ENCODE data around the gene AMZ1. TPM values are rescaled to one million over a fixed set of nuclear protein-coding genes. Genes with fewer than 3 reads are reported as not detected.
A peak's percentile ranks its signal among the peaks of the same experiment; 100 is the strongest.

The AMZ1 gene
- total RNA-seq, 1 donor from 2014 or later, result not detected

DNA sequence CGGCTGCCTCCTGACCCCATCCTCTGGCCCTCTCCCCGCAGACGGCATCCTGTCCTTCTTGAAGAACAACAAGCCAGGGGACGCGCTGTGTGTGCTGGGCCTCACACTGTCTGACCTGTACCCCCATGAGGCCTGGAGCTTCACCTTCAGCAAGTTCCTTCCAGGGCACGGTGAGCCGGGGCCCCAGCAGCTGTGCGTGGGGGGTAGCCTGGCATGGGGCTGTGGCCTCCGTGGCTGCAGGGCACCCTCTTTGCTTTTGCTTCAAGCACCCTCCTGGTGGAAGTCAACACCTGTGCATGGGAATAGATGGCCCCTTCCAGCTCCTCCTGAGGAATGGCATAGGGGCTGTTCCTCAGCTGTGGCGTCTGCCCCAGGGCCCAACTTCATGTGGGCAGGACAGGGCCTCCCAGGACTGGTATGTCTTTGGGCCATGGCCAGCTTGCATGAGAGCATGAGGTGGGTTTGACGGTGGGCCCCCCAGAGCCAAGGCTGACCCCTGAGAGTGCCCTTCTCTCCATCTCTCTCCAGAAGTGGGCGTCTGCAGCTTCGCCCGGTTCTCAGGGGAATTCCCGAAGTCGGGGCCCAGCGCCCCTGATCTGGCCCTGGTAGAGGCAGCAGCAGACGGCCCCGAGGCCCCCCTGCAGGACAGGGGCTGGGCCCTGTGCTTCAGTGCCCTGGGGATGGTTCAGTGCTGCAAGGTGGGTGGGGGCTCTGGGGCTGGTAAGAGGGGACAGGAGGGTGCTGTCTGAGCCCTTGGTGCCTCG, 20.7 kb downstream of the AMZ1 start:
- Histone ChIP-seq H3K4me3 (no peak overlapping the region), H3K27ac (no peak overlapping the region), H3K27me3 (no peaks in the 10 kb centered on the region), H3K4me1 (no peaks in the 10 kb centered on the region), H3K36me3 (peaks cover 0 to 4% of the 10 kb centered on the region in 2 donors), H3K9me3 (peaks cover 0 to 4% of the 10 kb centered on the region in 2 donors)
- intact Hi-C loops (cut with DNase I), result no loop called here
- TF ChIP-seq, protein P1, sequence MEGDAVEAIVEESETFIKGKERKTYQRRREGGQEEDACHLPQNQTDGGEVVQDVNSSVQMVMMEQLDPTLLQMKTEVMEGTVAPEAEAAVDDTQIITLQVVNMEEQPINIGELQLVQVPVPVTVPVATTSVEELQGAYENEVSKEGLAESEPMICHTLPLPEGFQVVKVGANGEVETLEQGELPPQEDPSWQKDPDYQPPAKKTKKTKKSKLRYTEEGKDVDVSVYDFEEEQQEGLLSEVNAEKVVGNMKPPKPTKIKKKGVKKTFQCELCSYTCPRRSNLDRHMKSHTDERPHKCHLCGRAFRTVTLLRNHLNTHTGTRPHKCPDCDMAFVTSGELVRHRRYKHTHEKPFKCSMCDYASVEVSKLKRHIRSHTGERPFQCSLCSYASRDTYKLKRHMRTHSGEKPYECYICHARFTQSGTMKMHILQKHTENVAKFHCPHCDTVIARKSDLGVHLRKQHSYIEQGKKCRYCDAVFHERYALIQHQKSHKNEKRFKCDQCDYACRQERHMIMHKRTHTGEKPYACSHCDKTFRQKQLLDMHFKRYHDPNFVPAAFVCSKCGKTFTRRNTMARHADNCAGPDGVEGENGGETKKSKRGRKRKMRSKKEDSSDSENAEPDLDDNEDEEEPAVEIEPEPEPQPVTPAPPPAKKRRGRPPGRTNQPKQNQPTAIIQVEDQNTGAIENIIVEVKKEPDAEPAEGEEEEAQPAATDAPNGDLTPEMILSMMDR (IDR thresholded peaks at IDR 0.05), result no peak
- DNase-seq (ENCODE audit: low spot score in 2 of 2), result no peak

DNA sequence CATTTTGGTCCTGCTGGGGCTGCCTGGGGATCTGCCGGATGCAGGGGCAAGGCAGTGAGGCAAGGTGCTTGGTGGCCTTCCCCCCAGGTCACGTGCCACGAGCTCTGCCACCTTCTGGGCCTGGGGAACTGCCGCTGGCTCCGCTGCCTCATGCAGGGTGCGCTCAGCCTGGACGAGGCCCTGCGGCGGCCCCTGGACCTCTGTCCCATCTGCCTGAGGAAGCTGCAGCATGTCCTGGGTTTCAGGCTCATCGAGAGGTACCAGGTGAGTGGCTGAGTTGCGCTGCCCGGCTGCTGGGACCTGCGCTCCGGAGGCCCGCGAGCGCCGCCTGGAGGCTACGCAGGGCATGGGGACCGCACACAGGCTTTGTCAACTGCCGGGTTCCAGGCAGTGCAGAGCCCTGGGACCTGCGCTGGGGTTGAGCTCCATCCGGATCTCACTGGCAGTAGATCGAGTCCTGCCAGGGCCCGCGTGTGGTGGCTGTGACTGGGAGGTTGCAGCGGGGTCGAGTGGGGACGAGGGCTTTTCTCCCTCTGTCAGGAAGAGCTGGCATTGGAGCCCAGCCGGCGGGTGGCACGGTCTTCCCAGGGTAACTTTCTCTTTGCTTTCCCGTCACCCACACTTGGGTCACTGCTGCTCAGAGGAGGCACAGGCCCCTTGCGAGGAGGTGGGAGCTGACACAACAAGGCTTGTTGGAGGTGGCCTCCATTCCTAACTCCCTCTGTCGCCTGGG, 21.7 kb downstream of the AMZ1 start:
- Histone ChIP-seq H3K27ac (no peak overlapping the region), H3K27me3 (no peaks in the 10 kb centered on the region), H3K4me1 (no peaks in the 10 kb centered on the region), H3K36me3 (peaks cover 0 to 4% of the 10 kb centered on the region in 2 donors), H3K9me3 (peaks cover 0 to 4% of the 10 kb centered on the region in 2 donors), H3K4me3 (peak overlapping the region; percentile 1 to 6)
- no peak for DNase-seq (ENCODE audit: low spot score in 2 of 2)
- intact Hi-C loops (cut with DNase I), result no loop called here
- TF ChIP-seq, protein P1 (IDR thresholded peaks at IDR 0.05), result peak; percentile 70 to 83 (median 82)

DNA sequence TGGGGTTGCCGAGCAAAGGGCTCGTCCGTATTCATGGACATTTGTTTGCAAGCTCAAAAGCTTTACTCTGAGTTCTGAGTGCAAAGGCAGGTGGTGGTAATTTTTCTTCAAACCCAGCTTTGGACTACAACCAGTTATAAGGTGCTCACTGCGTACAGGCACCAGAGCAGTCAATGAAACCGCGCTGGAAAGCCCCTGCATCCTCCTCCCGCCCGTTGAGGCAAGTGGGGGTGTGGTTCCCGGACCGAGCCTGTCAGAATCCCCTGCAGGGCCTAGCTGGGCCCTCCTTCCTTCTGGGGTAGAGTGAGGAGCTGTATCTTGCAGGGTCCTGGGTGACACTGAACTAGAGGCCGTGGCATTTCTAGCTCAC, 22.3 kb downstream of the AMZ1 start:
- peak overlapping the region in 1 of 2 donors; percentile 1 for H3K4me3 ChIP-seq
- no peak for DNase-seq (ENCODE audit: low spot score in 2 of 2)
- intact Hi-C loops (cut with DNase I), result no loop called here

DNA sequence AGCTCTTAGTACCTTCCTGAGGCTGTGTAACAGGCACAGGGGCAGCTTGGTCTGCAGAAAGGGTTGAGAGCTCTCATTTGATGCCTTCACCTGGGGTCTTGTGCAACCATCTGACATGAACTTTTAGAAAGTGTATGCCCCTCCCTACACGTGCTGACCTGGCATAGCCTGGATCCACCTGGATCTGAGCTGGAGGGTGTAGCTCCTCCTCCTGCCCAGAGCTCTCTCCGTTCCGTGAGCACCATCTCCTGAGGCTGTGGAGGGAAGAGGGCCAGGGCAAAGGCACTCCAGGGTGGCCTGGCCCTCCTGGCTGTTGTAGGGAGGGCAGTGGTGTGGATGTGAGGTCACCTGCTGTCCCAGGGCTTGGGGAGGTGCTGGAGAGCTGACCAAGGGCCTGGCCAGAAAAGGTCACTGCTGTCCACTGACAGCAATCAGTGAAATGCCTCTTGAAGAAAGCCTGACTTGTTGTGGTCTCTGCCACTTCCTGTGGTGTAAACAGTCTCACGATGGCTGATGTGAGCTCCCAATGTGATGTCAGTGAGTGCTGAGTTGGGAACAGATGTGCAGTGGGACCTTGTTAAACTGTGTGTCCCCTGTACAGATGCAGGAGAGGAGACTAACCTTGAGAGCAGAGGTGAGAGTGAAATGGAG, 23.0 kb downstream of the AMZ1 start:
- Histone ChIP-seq H3K9me3 (no peaks in the 10 kb centered on the region), H3K4me1 (no peaks in the 10 kb centered on the region), H3K4me3 (no peak overlapping the region), H3K36me3 (peaks cover 0 to 4% of the 10 kb centered on the region in 2 donors), H3K27ac (no peak overlapping the region), H3K27me3 (no peaks in the 10 kb centered on the region)
- DNase-seq (ENCODE audit: low spot score in 2 of 2), result no peak
- TF ChIP-seq, protein P1 (IDR thresholded peaks at IDR 0.05), result no peak
- intact Hi-C loops (cut with DNase I), result no loop called here

More for the DNA sequence above, 22.3 kb downstream of the AMZ1 start:
- TF ChIP-seq, protein P1 (IDR thresholded peaks at IDR 0.05), result no peak
- peaks cover 0 to 4% of the 10 kb centered on the region in 2 donors for H3K36me3 ChIP-seq
- H3K4me1 ChIP-seq, result no peaks in the 10 kb centered on the region
- no peaks in the 10 kb centered on the region for H3K27me3 ChIP-seq
- no peak overlapping the region for H3K27ac ChIP-seq
- H3K9me3 ChIP-seq, result no peaks in the 10 kb centered on the region

DNA sequence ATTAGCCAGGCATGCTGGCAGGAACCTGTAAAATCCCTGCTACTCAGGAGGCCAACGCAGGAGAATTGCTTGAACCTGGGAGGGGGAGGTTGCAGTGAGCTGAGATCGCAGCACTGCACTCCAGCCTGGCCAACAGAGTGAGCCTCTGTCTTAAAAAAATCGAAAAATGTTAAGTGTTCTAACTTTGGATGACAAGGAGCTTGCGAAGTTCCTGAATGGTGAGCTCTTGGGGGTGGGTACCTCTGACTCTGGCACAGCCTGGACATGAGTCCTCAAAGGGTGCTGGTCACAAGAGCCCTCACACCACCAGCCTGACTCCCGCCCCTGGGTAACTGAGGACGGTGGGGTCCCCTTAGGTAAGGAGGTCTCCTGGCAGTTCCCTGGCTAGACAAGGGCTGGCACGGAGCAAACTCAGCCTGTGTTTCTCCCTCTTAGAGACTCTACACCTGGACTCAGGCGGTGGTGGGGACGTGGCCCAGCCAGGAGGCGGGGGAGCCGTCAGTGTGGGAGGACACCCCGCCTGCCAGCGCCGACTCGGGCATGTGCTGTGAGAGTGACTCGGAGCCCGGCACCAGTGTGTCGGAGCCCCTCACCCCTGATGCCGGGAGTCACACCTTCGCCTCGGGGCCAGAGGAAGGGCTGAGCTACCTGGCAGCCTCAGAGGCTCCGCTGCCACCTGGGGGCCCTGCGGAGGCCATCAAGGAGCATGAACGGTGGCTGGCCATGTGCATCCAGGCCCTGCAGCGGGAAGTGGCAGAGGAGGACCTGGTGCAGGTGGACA, 24.1 kb downstream of the AMZ1 start:
- intact Hi-C loops (cut with DNase I), result no loop called here

More for the DNA sequence above, 24.1 kb downstream of the AMZ1 start:
- Histone ChIP-seq H3K36me3 (peaks cover 0 to 4% of the 10 kb centered on the region in 2 donors), H3K27me3 (no peaks in the 10 kb centered on the region), H3K4me1 (peaks cover 0 to 1% of the 10 kb centered on the region in 2 donors), H3K27ac (no peak overlapping the region), H3K4me3 (no peak overlapping the region), H3K9me3 (no peaks in the 10 kb centered on the region)
- TF ChIP-seq, protein P1 (IDR thresholded peaks at IDR 0.05), result no peak
- DNase-seq (ENCODE audit: low spot score in 2 of 2), result no peak
